ENCODE measurements around the gene ABHD5.
"Not testable (repeated sequence)": the region's sequence is repeated elsewhere in the genome, so short reads cannot be mapped to it uniquely, and the experiment has no call there.

Gene ABHD5

GRCh38 chr3:43650345-43650744, 40.4 kb upstream of the ABHD5 start:
- DNase-seq (ENCODE audit: low spot score) = no peak
- no peak for TF ChIP-seq CTCF (IDR thresholded peaks at IDR 0.05; ENCODE audit: extremely low read depth, insufficient read depth, missing control alignments)
- in situ Hi-C loops (cut with MboI; ENCODE audit: low pct_unique_long_range_greater_than_20kb, low sequenced_read_pairs, unreplicated experiment) = no loop called here

DNA sequence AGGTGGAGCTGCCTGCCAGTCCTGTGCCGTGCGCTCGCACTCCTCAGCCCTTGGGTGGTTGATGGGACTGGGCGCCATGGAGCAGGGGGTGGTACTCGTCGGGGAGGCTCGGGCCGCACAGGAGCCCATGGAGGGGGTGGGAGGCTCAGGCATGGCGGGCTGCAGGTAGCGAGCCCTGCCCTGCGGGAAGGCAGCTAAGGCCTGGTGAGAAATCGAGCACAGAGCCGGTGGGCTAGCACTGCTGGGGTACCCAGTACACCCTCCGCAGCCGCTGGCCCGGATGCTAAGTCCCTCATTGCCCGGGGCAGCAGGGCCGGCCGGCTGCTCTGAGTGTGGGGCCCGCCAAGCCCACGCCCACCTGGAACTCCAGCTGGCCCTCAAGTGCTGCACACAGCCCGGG, 34.3 kb upstream of the ABHD5 start:
- in situ Hi-C loops (cut with MboI; ENCODE audit: low pct_unique_long_range_greater_than_20kb, low sequenced_read_pairs, unreplicated experiment); DNase-seq (ENCODE audit: low spot score): not testable (repeated sequence)

- DNase-seq (ENCODE audit: low spot score) = no peak
- TF ChIP-seq CTCF (IDR thresholded peaks at IDR 0.05; ENCODE audit: extremely low read depth, insufficient read depth, missing control alignments) = no peak
- in situ Hi-C loops (cut with MboI; ENCODE audit: low pct_unique_long_range_greater_than_20kb, low sequenced_read_pairs, unreplicated experiment) = no loop called here
Observed at GRCh38 chr3:43659250-43659880, 31.4 kb upstream of the ABHD5 start.

DNA sequence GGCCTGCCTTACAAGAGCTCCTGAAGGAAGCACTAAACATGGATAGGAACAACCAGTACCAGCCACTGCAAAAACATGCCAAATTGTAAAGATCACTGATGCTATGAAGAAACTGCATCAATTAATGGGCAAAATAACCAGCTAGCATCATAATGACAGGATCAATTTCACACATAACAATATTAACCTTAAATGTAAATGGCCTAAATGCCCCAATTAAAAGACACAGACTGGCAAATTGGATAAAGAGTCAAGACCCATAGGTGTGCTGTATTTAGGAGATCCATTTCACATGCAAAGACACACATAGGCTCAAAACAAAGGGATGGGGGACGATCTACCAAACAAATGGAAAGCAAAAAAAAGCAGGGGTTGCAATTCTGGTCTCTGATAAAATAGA, 29.4 kb upstream of the ABHD5 start:
- in situ Hi-C loops (cut with MboI; ENCODE audit: low pct_unique_long_range_greater_than_20kb, low sequenced_read_pairs, unreplicated experiment); DNase-seq (ENCODE audit: low spot score): not testable (repeated sequence)

DNA sequence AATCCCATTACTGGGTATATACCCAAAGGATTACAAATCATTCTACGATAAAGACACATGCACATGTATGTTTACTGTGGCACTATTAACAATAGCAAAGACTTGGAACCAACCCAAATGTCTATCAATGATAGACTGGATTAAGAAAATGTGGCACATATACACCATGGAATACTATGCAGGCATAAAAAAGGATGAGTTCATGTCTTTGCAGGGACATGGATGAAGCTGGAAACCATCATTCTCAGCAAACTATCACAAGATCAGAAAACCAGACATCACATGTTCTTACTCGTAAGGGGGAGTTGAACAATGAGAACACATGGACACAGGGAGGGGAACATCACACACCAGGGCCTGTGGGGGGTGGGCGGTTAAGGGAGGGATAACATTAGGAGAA, 25.7 kb upstream of the ABHD5 start:
- in situ Hi-C loops (cut with MboI; ENCODE audit: low pct_unique_long_range_greater_than_20kb, low sequenced_read_pairs, unreplicated experiment); DNase-seq (ENCODE audit: low spot score): not testable (repeated sequence)

- no peak for DNase-seq (ENCODE audit: low spot score)
- no peak for TF ChIP-seq CTCF (IDR thresholded peaks at IDR 0.05; ENCODE audit: extremely low read depth, insufficient read depth, missing control alignments)
- in situ Hi-C loops (cut with MboI; ENCODE audit: low pct_unique_long_range_greater_than_20kb, low sequenced_read_pairs, unreplicated experiment) = no loop called here
Observed at GRCh38 chr3:43670635-43671522, 19.9 kb upstream of the ABHD5 start.

GRCh38 chr3:43674345-43675085, 16.2 kb upstream of the ABHD5 start:
- DNase-seq (ENCODE audit: low spot score) = no peak
- TF ChIP-seq CTCF (IDR thresholded peaks at IDR 0.05; ENCODE audit: extremely low read depth, insufficient read depth, missing control alignments) = no peak
- in situ Hi-C loops (cut with MboI; ENCODE audit: low pct_unique_long_range_greater_than_20kb, low sequenced_read_pairs, unreplicated experiment) = no loop called here

DNA sequence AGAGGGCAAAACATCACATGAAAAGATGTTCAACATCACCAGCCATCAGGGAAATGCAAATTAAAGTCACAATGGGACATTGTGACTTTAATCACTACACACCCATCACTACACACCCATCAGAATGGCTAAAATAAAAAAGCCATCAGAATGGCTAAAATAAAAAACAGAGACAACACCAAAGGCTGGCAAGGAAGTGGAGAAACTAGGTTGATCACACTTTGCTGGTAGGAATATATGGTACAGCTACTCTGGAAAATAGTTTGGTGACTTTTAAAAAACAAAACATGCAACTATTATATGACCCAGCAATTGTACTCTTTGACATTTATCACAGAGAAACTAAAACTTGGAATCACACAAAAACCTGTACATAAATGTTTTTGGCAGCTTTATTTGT, 15.1 kb upstream of the ABHD5 start:
- in situ Hi-C loops (cut with MboI; ENCODE audit: low pct_unique_long_range_greater_than_20kb, low sequenced_read_pairs, unreplicated experiment) = no loop called here
- no peak for TF ChIP-seq CTCF (IDR thresholded peaks at IDR 0.05; ENCODE audit: extremely low read depth, insufficient read depth, missing control alignments)
- DNase-seq (ENCODE audit: low spot score) = no peak
